Endothelial cell of umbilical vein (primary cell): ENCODE results near the gene DCAF17. TPM values are rescaled to one million over a fixed set of nuclear protein-coding genes. Genes with fewer than 3 reads are reported as not detected.

Source experiments
- BruUV-seq: library from RNA; stranded (reverse); fragments of 400-500 nt; replicated peaks from 2 replicates; lab custom pipeline; 2021; lab: Mats Ljungman, UMichigan
- CTCF ChIA-PET: fragments of 300-600, 350-600 bp; sonication (Branson Sonifier 250); formaldehyde crosslinking; loops from one replicate; lab custom pipeline; 2021; ENCODE audit warnings: antibody characterized with exemption, inconsistent platforms; lab: Charles Lee
- POLR2A ChIA-PET: fragments of 300-600, 350-600 bp; sonication (Branson Sonifier 250); formaldehyde crosslinking; loops from one replicate; lab custom pipeline; 2021; ENCODE audit warnings: antibody characterized with exemption, inconsistent platforms; lab: Charles Lee
- DNase-seq: peaks from one replicate; pipeline ENCODE4 v3.0.0-alpha.2; 2011; ENCODE audit warnings: low read depth, low spot score
- FAIRE-seq: peaks from 2 replicates; lab custom pipeline; 2011; peaks lifted over from hg19 to GRCh38; lab: Jason Lieb, UNC
- H2AFZ ChIP-seq: 2 replicates; pipeline ENCODE4 v1.6.0; 2012; ENCODE audit warnings: low read depth, low read length, control low read depth, inconsistent platforms
- H3K27ac ChIP-seq: 2 replicates; pipeline ENCODE4 v1.5.1; 2011; ENCODE audit warnings: low read depth, mild to moderate bottlenecking, control low read depth, low read length, moderate library complexity; ENCODE audit not compliant: insufficient read depth
- H3K27me3 ChIP-seq, 2 experiments: 2 replicates each; pipeline versions ENCODE4 v1.6.0 to v1.6.1; 2011; ENCODE audit warnings: low read length in 2 of 2, mixed read lengths in 1 of 2; ENCODE audit not compliant: control insufficient read depth in 2 of 2, insufficient read depth in 2 of 2
- H3K36me3 ChIP-seq, 2 experiments: 2 replicates in 1 of 2; 3 replicates in 1 of 2; pipeline ENCODE4 v1.5.1; 2011; ENCODE audit warnings: low read length in 2 of 2, mild to moderate bottlenecking in 1 of 2, moderate library complexity in 1 of 2; ENCODE audit not compliant: control insufficient read depth in 2 of 2, insufficient read depth in 2 of 2; ENCODE audit errors: extremely low read depth in 1 of 2
- H3K4me1 ChIP-seq: 3 replicates; pipeline ENCODE4 v1.5.1; 2011; ENCODE audit warnings: mild to moderate bottlenecking, low read length; ENCODE audit not compliant: control insufficient read depth, insufficient read depth; ENCODE audit errors: extremely low read depth
- H3K4me2 ChIP-seq: 2 replicates; pipeline ENCODE4 v1.6.1; 2011; ENCODE audit warnings: low read length, control low read depth, mixed read lengths; ENCODE audit not compliant: insufficient read depth
- H3K4me3 ChIP-seq, 3 experiments: fragments of 200-600 bp in 1 of 3; sonication (generic), shearing (Covaris generic) in 1 of 3; replicated peaks in 1 of 3; 2 replicates each; pipeline ENCODE4 v1.5.1; 2011 to 2016; ENCODE audit warnings: control low read depth in 3 of 3, low read length in 3 of 3, mild to moderate bottlenecking in 2 of 3, inconsistent platforms in 1 of 3, low read depth in 1 of 3, moderate library complexity in 1 of 3; ENCODE audit not compliant: insufficient read depth in 1 of 3
- H3K79me2 ChIP-seq: 2 replicates; pipeline ENCODE4 v1.6.0; 2012; ENCODE audit warnings: low read length, inconsistent platforms; ENCODE audit not compliant: control insufficient read depth, insufficient read depth
- H3K9ac ChIP-seq: replicated peaks from 2 replicates; pipeline ENCODE3; 2011; ENCODE audit warnings: low read length, control low read depth; ENCODE audit not compliant: insufficient read depth; ENCODE audit errors: extremely low read depth
- H3K9me1 ChIP-seq: replicated peaks from 3 replicates; pipeline ENCODE4 v1.6.0; 2011; ENCODE audit warnings: mild to moderate bottlenecking, low read length; ENCODE audit not compliant: control insufficient read depth, insufficient read depth; ENCODE audit errors: extremely low read depth
- H3K9me3 ChIP-seq: replicated peaks from 2 replicates; pipeline ENCODE4 v1.5.1; 2012; ENCODE audit warnings: low read length, inconsistent platforms; ENCODE audit not compliant: control insufficient read depth, insufficient read depth
- H4K20me1 ChIP-seq: replicated peaks from 2 replicates; pipeline ENCODE3; 2011; ENCODE audit warnings: mild to moderate bottlenecking, low read length; ENCODE audit not compliant: control insufficient read depth, insufficient read depth; ENCODE audit errors: extremely low read depth
- CTCF ChIP-seq, 2 donors: IDR thresholded peaks; 1 replicate in 1 of 2; 2 replicates in 1 of 2; pipeline ENCODE4 v1.5.1; 2011; ENCODE audit warnings: low read length in 2 of 2, mild to moderate bottlenecking in 2 of 2, moderate library complexity in 2 of 2, control low read depth in 1 of 2, inconsistent platforms in 1 of 2, low read depth in 1 of 2; ENCODE audit not compliant: insufficient read depth in 1 of 2; ENCODE audit errors: extremely low read depth in 1 of 2
- EZH2 ChIP-seq: IDR thresholded peaks from 2 replicates; pipeline ENCODE4 v1.6.1; 2012; ENCODE audit warnings: borderline replicate concordance, low read depth, mild to moderate bottlenecking, moderate library complexity, low read length, inconsistent platforms; ENCODE audit not compliant: severe bottlenecking
- FOS ChIP-seq: IDR thresholded peaks from 2 replicates; pipeline ENCODE4 v1.6.1; 2011; ENCODE audit warnings: mild to moderate bottlenecking, low read length, moderate library complexity, borderline replicate concordance; ENCODE audit not compliant: insufficient read depth
- GATA2 ChIP-seq: IDR thresholded peaks from 2 replicates; pipeline ENCODE4 v1.7.0; 2011; ENCODE audit warnings: low read depth, mild to moderate bottlenecking, moderate library complexity, mixed read lengths, low read length; ENCODE audit not compliant: insufficient read length, insufficient read depth
- JUN ChIP-seq: IDR thresholded peaks from 2 replicates; pipeline ENCODE4 v1.6.1; 2011; ENCODE audit warnings: borderline replicate concordance, low read depth; ENCODE audit not compliant: insufficient read length, insufficient read depth
- MAX ChIP-seq: IDR thresholded peaks from 2 replicates; pipeline ENCODE4 v1.6.1; 2011; ENCODE audit not compliant: insufficient read depth, insufficient read length
- MYC ChIP-seq: IDR thresholded peaks from one replicate; pipeline ENCODE4 v1.6.1; 2011; ENCODE audit warnings: mild to moderate bottlenecking, low read depth, low read length
- POLR2A ChIP-seq: IDR thresholded peaks from 2 replicates; pipeline ENCODE4 v1.6.1; 2012; ENCODE audit warnings: low read depth, mild to moderate bottlenecking, control low read depth, low read length
- POLR2AphosphoS5 ChIP-seq: IDR thresholded peaks from 2 replicates; pipeline ENCODE4 v1.6.1; 2012; ENCODE audit warnings: low read depth, mild to moderate bottlenecking, control low read depth, low read length, moderate library complexity; ENCODE audit not compliant: insufficient read depth
- dilution Hi-C: fragments of 300-500 bp; cut with MboI; formaldehyde crosslinking; loops from one replicate; pipeline ENCODE4 v1.15.0; 2019; ENCODE audit warnings: low sequenced_read_pairs; ENCODE audit not compliant: extremely low pct_ligation_motif_present
- intact Hi-C: fragments of 100-400 bp; cut with micrococcal nuclease; formaldehyde crosslinking; loops from one replicate; pipeline ENCODE4 v1.10.0; 2022
- polyA plus RNA-seq, 4 experiments: library from polyadenylated mRNA; depleted of rRNA in 3 of 4; stranded (reverse) in 3 of 4; unstranded in 1 of 4; fragments of >200 nt; gene quantifications; 2 replicates each; pipeline versions ENCODE4 v1.2.1 to v1.2.3, GENCODE V29; 2011 to 2012; ENCODE audit warnings: missing spikeins in 1 of 4
- total RNA-seq: library from RNA; stranded (reverse); gene quantifications from 2 replicates; pipeline ENCODE4 v1.2.3, GENCODE V29; 2021

The DCAF17 gene
- total and polyA plus RNA-seq, 2 donors (not counting 3 experiments of a cell fraction or from before 2014, with no cell fraction given): 4.6 to 14.9 TPM

GRCh38 chr2:171470129-171470528, 36.1 kb downstream of the DCAF17 start:
- no TSS peak for BruUV-seq
- peaks cover 0 to 2% of the 10 kb centered on the region in 2 experiments for H3K36me3 ChIP-seq
- dilution Hi-C loops (no loop called here), intact Hi-C loops (no loop called here)
- H3K4me2 ChIP-seq: no peak overlapping the region
- no peak overlapping the region for H3K27ac ChIP-seq
- H3K9me1 ChIP-seq: no peaks in the 10 kb centered on the region
- ChIA-PET CTCF (no interaction called here), POLR2A (no interaction called here)
- no peak for DNase-seq
- FAIRE-seq: no peak
- H3K9me3 ChIP-seq: no peaks in the 10 kb centered on the region
- TF ChIP-seq EZH2 (no peak), POLR2A (no peak), MYC (no peak), CTCF (IDR thresholded peaks at IDR 0.05; ENCODE audit: extremely low read depth in 1 of 2, insufficient read depth in 1 of 2, low read depth in 1 of 2, low read length in 2 of 2) (no peak), JUN (no peak), POLR2AphosphoS5 (no peak), GATA2 (no peak), FOS (no peak), MAX (no peak)
- H3K79me2 ChIP-seq: no peaks in the 10 kb centered on the region
- H3K9ac ChIP-seq: no peak overlapping the region
- no peak overlapping the region for H3K4me3 ChIP-seq
- no peak overlapping the region for H2AFZ ChIP-seq
- no peaks in the 10 kb centered on the region for H4K20me1 ChIP-seq
- no peaks in the 10 kb centered on the region for H3K4me1 ChIP-seq
- no peaks in the 10 kb centered on the region for H3K27me3 ChIP-seq
